HepG2 (cell line): ENCODE results near the gene PARN. TPM values are rescaled to one million over a fixed set of nuclear protein-coding genes. Genes with fewer than 3 reads are reported as not detected.

Experiments
- ATAC-seq: fragments of 200-7000 bp; cut with Tn5 transposase; 3 replicates; pipeline ENCODE4 v1.9.1; 2020; ENCODE audit warnings: mild to moderate bottlenecking, moderate library complexity
- BruUV-seq: library from RNA; stranded (reverse); fragments of 400-500 nt; replicated peaks from 2 replicates; lab custom pipeline; 2021; lab: Mats Ljungman, UMichigan
- CTCF ChIA-PET: fragments of 300-600 bp; formaldehyde crosslinking; extraction: SDS; loops from one replicate; lab custom pipeline; 2021; ENCODE audit warnings: low total read pairs, inconsistent platforms, low intra/inter-chr PET ratio; lab: Yijun Ruan, JAX
- POLR2A ChIA-PET: fragments of 350-600 bp; sonication (Branson Sonifier 250); formaldehyde crosslinking; loops from one replicate; lab custom pipeline; 2020; ENCODE audit warnings: antibody characterized with exemption, inconsistent platforms; lab: Yijun Ruan, JAX
- DNase-seq: peaks from one replicate; pipeline ENCODE4 v3.0.0-alpha.2; 2015; ENCODE audit warnings: low spot score
- FAIRE-seq: peaks from 3 replicates; lab custom pipeline; 2011; peaks lifted over from hg19 to GRCh38; lab: Jason Lieb, UNC
- H2AFZ ChIP-seq: one replicate; pipeline ENCODE4 v1.6.1; 2011; ENCODE audit warnings: low read length, inconsistent platforms
- H3K27ac ChIP-seq: fragments of 300-600 bp; 3 replicates; pipeline ENCODE4 v1.8.0; 2011; ENCODE audit warnings: mixed run types, mild to moderate bottlenecking, mixed read lengths, low read length, inconsistent platforms; ENCODE audit not compliant: insufficient read depth; ENCODE audit errors: extremely low read length
- H3K27me3 ChIP-seq, 2 experiments: fragments of 200-600 bp in 1 of 2; 2 replicates in 1 of 2; 3 replicates in 1 of 2; pipeline versions ENCODE4 v1.6.0 to v1.8.0; 2011; ENCODE audit warnings: low read length in 2 of 2, mild to moderate bottlenecking in 2 of 2, moderate library complexity in 2 of 2, inconsistent platforms in 1 of 2; ENCODE audit not compliant: insufficient read depth in 2 of 2, control insufficient read depth in 1 of 2
- H3K36me3 ChIP-seq, 2 experiments: fragments of 200-600 bp in 1 of 2; replicated peaks in 1 of 2; 2 replicates in 1 of 2; 3 replicates in 1 of 2; pipeline versions ENCODE4 v1.5.1 to v1.8.0; 2011; ENCODE audit warnings: low read length in 2 of 2, inconsistent platforms in 1 of 2; ENCODE audit not compliant: insufficient read depth in 2 of 2, control insufficient read depth in 1 of 2
- H3K4me1 ChIP-seq: 2 replicates; pipeline ENCODE4 v1.5.1; 2012; ENCODE audit warnings: low read length, inconsistent platforms; ENCODE audit not compliant: insufficient read depth
- H3K4me2 ChIP-seq: 2 replicates; pipeline ENCODE4 v1.6.0; 2011; ENCODE audit warnings: low read depth, low read length, inconsistent platforms
- H3K4me3 ChIP-seq, 3 experiments: fragments of 200-600 bp in 1 of 3; sonication (generic), shearing (Covaris generic) in 1 of 3; replicated peaks in 1 of 3; 2 replicates each; pipeline ENCODE4 v1.5.1; 2011 to 2016; ENCODE audit warnings: low read length in 3 of 3, inconsistent platforms in 2 of 3, low read depth in 2 of 3, mild to moderate bottlenecking in 2 of 3, control low read depth in 1 of 3, mixed read lengths in 1 of 3; ENCODE audit not compliant: insufficient read depth in 1 of 3
- H3K79me2 ChIP-seq: one replicate; pipeline ENCODE4 v1.6.1; 2011; ENCODE audit warnings: low read length, inconsistent platforms; ENCODE audit not compliant: insufficient read depth
- H3K9ac ChIP-seq: 2 replicates; pipeline ENCODE4 v1.6.0; 2011; ENCODE audit warnings: mild to moderate bottlenecking, low read depth, low read length, inconsistent platforms; ENCODE audit not compliant: insufficient read depth
- H3K9me3 ChIP-seq: 2 replicates; pipeline ENCODE4 v1.5.1; 2012; ENCODE audit warnings: mild to moderate bottlenecking, low read length
- H4K20me1 ChIP-seq: 2 replicates; pipeline ENCODE4 v1.6.0; 2011; ENCODE audit warnings: inconsistent platforms, mild to moderate bottlenecking, low read length, moderate library complexity; ENCODE audit not compliant: insufficient read depth
- CBX1 ChIP-seq: IDR thresholded peaks from one replicate; pipeline ENCODE4 v1.6.1; 2016; ENCODE audit warnings: antibody characterized with exemption, low read depth
- ISL2 ChIP-seq: sonication (generic); formaldehyde crosslinking; IDR thresholded peaks from 2 replicates; pipeline ENCODE4 v1.5.0; 2020; ENCODE audit warnings: missing genetic modification reagents
- JDP2 ChIP-seq: sonication (generic); formaldehyde crosslinking; IDR thresholded peaks from 2 replicates; pipeline ENCODE4 v1.8.1; 2022; ENCODE audit warnings: missing genetic modification reagents, borderline replicate concordance
- KLF6 ChIP-seq: IDR thresholded peaks from 2 replicates; pipeline ENCODE4 v1.8.0; 2016; ENCODE audit warnings: missing biosample characterization, missing genetic modification reagents
- PLSCR1 ChIP-seq: sonication (generic); formaldehyde crosslinking; IDR thresholded peaks from 2 replicates; pipeline ENCODE4 v1.5.0; 2020; ENCODE audit warnings: missing genetic modification reagents, mild to moderate bottlenecking, borderline replicate concordance
- RXRA ChIP-seq: sonication (generic); formaldehyde crosslinking; IDR thresholded peaks from 2 replicates; pipeline ENCODE4 v1.5.1; 2020; ENCODE audit warnings: missing genetic modification reagents
- SALL1 ChIP-seq: sonication (generic); formaldehyde crosslinking; IDR thresholded peaks from 2 replicates; pipeline ENCODE4 v1.8.0; 2022; ENCODE audit warnings: mild to moderate bottlenecking, missing genetic modification reagents
- SNAI1 ChIP-seq: sonication (generic); formaldehyde crosslinking; IDR thresholded peaks from 2 replicates; pipeline ENCODE4 v1.5.0; 2020; ENCODE audit warnings: mild to moderate bottlenecking, missing genetic modification reagents, borderline replicate concordance
- ZFP36 ChIP-seq: fragments of 150-350 bp; IDR thresholded peaks from 2 replicates; pipeline ENCODE4 v1.6.1; 2018; ENCODE audit warnings: borderline replicate concordance, low read length, low read depth; ENCODE audit not compliant: partially characterized antibody
- ZNF12 ChIP-seq: sonication (generic); formaldehyde crosslinking; IDR thresholded peaks from 2 replicates; pipeline ENCODE4 v1.5.0; 2020; ENCODE audit warnings: missing genetic modification reagents
- ZNF276 ChIP-seq: sonication (generic); formaldehyde crosslinking; IDR thresholded peaks from 2 replicates; pipeline ENCODE4 v1.4.0; 2020; ENCODE audit warnings: mild to moderate bottlenecking, low read depth, missing genetic modification reagents
- ZNF629 ChIP-seq: sonication (generic); formaldehyde crosslinking; conservative IDR thresholded peaks from 2 replicates; pipeline ENCODE4 v1.5.0; 2020; ENCODE audit warnings: missing genetic modification reagents
- WGBS: methylation state at CpG from one replicate; pipeline ENCODE4 v1.1.6; 2017; ENCODE audit warnings: low lambda C conversion rate; 5-methylcytosine and 5-hydroxymethylcytosine counted together
- in situ Hi-C: cut with HindIII; loops from 2 replicates; pipeline ENCODE4 v1.10.0; 2017; ENCODE audit warnings: low pct_unique_long_range_greater_than_20kb; ENCODE audit not compliant: extremely low pct_ligation_motif_present
- intact Hi-C: fragments of 100-400 bp; cut with micrococcal nuclease; formaldehyde crosslinking; loops from one replicate; pipeline ENCODE4 v1.10.0; 2022; ENCODE audit not compliant: unreplicated experiment
- polyA plus RNA-seq, 8 experiments: library from polyadenylated mRNA; depleted of rRNA in 3 of 8; stranded (reverse) in 7 of 8; unstranded in 1 of 8; fragments of >200 nt; fragmentation: Illumina TruSeq in 4 of 8; extraction: Trizol in 4 of 8; gene quantifications; 2 replicates each; pipeline versions ENCODE4 v1.2.1 to v1.2.3, GENCODE V29; 2011 to 2016; ENCODE audit warnings: low read depth in 4 of 8, missing spikeins in 1 of 8, mixed read lengths in 1 of 8; ENCODE audit not compliant: insufficient read depth in 1 of 8
- total RNA-seq, 5 experiments: library from RNA; depleted of rRNA; stranded (reverse); fragments of >200 nt; fragmentation: Illumina TruSeq; extraction: Trizol; gene quantifications; 2 replicates each; pipeline ENCODE4 v1.2.3, GENCODE V29; 2016; ENCODE audit warnings: low read depth in 1 of 5
- TF ChIP-seq, protein P1 (sequence below): sonication (generic); formaldehyde crosslinking; IDR thresholded peaks from 2 replicates; pipeline ENCODE4 v1.5.0; 2020; ENCODE audit warnings: missing genetic modification reagents
- TF ChIP-seq, protein P2 (sequence below): sonication (generic); formaldehyde crosslinking; IDR thresholded peaks from 2 replicates; pipeline ENCODE4 v1.4.0; 2020; ENCODE audit warnings: missing genetic modification reagents
- TF ChIP-seq, protein P3 (sequence below): sonication (generic); formaldehyde crosslinking; IDR thresholded peaks from 2 replicates; pipeline ENCODE4 v1.4.0; 2020; ENCODE audit warnings: mild to moderate bottlenecking, missing genetic modification reagents
- TF ChIP-seq, protein P4 (sequence below): sonication (generic); formaldehyde crosslinking; IDR thresholded peaks from 2 replicates; pipeline ENCODE4 v1.5.0; 2020; ENCODE audit warnings: mild to moderate bottlenecking, missing genetic modification reagents

Gene PARN
- total and polyA plus RNA-seq, 2 of the 13 experiments (the other 11 are each of a cell fraction or from before 2014, with no cell fraction given): 13.3 to 47.6 TPM

GRCh38 chr16:14465799-14466198 is 164.3 kb downstream of the PARN start:
- DNase-seq (no peak), ATAC-seq (no peak), FAIRE-seq (no peak)
- POLR2A ChIA-PET: no interaction called here
- Histone ChIP-seq H4K20me1 (no peaks in the 10 kb centered on the region), H3K79me2 (no peaks in the 10 kb centered on the region), H3K4me2 (no peak overlapping the region), H3K27ac (no peak overlapping the region), H2AFZ (no peak overlapping the region), H3K4me1 (peaks cover 7% of the 10 kb centered on the region; the same call in 1 of the 2 replicates), H3K27me3 (no peaks in the 10 kb centered on the region), H3K4me3 (no peak overlapping the region), H3K9ac (no peak overlapping the region), H3K9me3 (peaks cover 12% of the 10 kb centered on the region), H3K36me3 (peaks cover 3 to 13% of the 10 kb centered on the region in 2 experiments)
- in situ Hi-C loops (no loop called here), intact Hi-C loops (no loop called here)
- WGBS: 98% methylated on average over 3 of the region's 3 CpGs
- CTCF ChIA-PET: no interaction called here
- BruUV-seq: no TSS peak
- TF ChIP-seq ZNF276 (CRISPR knock-in tag): no peak
- TF ChIP-seq, protein P1, sequence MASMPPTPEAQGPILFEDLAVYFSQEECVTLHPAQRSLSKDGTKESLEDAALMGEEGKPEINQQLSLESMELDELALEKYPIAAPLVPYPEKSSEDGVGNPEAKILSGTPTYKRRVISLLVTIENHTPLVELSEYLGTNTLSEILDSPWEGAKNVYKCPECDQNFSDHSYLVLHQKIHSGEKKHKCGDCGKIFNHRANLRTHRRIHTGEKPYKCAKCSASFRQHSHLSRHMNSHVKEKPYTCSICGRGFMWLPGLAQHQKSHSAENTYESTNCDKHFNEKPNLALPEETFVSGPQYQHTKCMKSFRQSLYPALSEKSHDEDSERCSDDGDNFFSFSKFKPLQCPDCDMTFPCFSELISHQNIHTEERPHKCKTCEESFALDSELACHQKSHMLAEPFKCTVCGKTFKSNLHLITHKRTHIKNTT (CRISPR knock-in tag): no peak
- TF ChIP-seq ZNF629 (CRISPR knock-in tag): no peak
- no peak for TF ChIP-seq ZFP36
- TF ChIP-seq, protein P2, sequence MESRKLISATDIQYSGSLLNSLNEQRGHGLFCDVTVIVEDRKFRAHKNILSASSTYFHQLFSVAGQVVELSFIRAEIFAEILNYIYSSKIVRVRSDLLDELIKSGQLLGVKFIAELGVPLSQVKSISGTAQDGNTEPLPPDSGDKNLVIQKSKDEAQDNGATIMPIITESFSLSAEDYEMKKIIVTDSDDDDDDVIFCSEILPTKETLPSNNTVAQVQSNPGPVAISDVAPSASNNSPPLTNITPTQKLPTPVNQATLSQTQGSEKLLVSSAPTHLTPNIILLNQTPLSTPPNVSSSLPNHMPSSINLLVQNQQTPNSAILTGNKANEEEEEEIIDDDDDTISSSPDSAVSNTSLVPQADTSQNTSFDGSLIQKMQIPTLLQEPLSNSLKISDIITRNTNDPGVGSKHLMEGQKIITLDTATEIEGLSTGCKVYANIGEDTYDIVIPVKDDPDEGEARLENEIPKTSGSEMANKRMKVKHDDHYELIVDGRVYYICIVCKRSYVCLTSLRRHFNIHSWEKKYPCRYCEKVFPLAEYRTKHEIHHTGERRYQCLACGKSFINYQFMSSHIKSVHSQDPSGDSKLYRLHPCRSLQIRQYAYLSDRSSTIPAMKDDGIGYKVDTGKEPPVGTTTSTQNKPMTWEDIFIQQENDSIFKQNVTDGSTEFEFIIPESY (CRISPR knock-in tag): no peak
- TF ChIP-seq ISL2 (CRISPR knock-in tag): no peak
- TF ChIP-seq SALL1 (CRISPR knock-in tag): no peak
- TF ChIP-seq SNAI1: no peak
- no peak for TF ChIP-seq PLSCR1 (CRISPR knock-in tag)
- no peak for TF ChIP-seq CBX1
- TF ChIP-seq ZNF12 (CRISPR knock-in tag): no peak
- TF ChIP-seq, protein P3, sequence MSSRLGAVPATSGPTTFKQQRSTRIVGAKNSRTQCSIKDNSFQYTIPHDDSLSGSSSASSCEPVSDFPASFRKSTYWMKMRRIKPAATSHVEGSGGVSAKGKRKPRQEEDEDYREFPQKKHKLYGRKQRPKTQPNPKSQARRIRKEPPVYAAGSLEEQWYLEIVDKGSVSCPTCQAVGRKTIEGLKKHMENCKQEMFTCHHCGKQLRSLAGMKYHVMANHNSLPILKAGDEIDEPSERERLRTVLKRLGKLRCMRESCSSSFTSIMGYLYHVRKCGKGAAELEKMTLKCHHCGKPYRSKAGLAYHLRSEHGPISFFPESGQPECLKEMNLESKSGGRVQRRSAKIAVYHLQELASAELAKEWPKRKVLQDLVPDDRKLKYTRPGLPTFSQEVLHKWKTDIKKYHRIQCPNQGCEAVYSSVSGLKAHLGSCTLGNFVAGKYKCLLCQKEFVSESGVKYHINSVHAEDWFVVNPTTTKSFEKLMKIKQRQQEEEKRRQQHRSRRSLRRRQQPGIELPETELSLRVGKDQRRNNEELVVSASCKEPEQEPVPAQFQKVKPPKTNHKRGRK (CRISPR knock-in tag): no peak
- no peak for TF ChIP-seq KLF6 (CRISPR knock-in tag)
- no peak for TF ChIP-seq RXRA
- TF ChIP-seq, protein P4, sequence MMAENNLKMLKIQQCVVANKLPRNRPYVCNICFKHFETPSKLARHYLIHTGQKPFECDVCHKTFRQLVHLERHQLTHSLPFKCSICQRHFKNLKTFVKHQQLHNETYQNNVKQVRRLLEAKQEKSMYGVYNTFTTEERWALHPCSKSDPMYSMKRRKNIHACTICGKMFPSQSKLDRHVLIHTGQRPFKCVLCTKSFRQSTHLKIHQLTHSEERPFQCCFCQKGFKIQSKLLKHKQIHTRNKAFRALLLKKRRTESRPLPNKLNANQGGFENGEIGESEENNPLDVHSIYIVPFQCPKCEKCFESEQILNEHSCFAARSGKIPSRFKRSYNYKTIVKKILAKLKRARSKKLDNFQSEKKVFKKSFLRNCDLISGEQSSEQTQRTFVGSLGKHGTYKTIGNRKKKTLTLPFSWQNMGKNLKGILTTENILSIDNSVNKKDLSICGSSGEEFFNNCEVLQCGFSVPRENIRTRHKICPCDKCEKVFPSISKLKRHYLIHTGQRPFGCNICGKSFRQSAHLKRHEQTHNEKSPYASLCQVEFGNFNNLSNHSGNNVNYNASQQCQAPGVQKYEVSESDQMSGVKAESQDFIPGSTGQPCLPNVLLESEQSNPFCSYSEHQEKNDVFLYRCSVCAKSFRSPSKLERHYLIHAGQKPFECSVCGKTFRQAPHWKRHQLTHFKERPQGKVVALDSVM (CRISPR knock-in tag): no peak
- TF ChIP-seq JDP2 (CRISPR knock-in tag): no peak
